Activated CD8-positive, alpha-beta T cell treated with anti-CD3 and anti-CD28 coated beads, Interleukin-2, amount 10 ng/mL, durations not matched to agents 7 days and 5 days (primary cell): ENCODE measurements around the gene ZNF584. TPM values are rescaled to one million over a fixed set of nuclear protein-coding genes. Genes with fewer than 3 reads are reported as not detected.
A peak's percentile ranks its signal among the peaks of the same experiment; 100 is the strongest.
"Not testable (repeated sequence)": the region's sequence is repeated elsewhere in the genome, so short reads cannot be mapped to it uniquely, and the experiment has no call there.

ENCODE experiments used
- ATAC-seq: fragments of 150-1000 bp; cut with Tn5 transposase; one replicate; pipeline ENCODE4 v1.10.0; 2021; ENCODE audit warnings: moderate library complexity
- CTCF ChIA-PET: fragments of 350-600 bp; sonication (Branson Sonifier 250); formaldehyde crosslinking; loops from one replicate; lab custom pipeline; 2021; ENCODE audit warnings: antibody characterized with exemption; lab: Charles Lee
- POLR2A ChIA-PET: fragments of 350-600 bp; sonication (Branson Sonifier 250); formaldehyde crosslinking; loops from one replicate; lab custom pipeline; 2021; ENCODE audit warnings: antibody characterized with exemption; lab: Charles Lee
- DNase-seq: peaks from one replicate; pipeline ENCODE4 v3.0.0-alpha.2; 2020
- H3K27ac Mint-ChIP-seq: one replicate; pipeline ENCODE4 v1.8.0; 2021; ENCODE audit warnings: mild to moderate bottlenecking, mixed read lengths
- H3K27me3 Mint-ChIP-seq: one replicate; pipeline ENCODE4 v1.8.0; 2021; ENCODE audit warnings: low read depth, mixed read lengths
- H3K36me3 Mint-ChIP-seq: one replicate; pipeline ENCODE4 v1.8.0; 2021; ENCODE audit warnings: low read depth, mixed read lengths
- H3K4me1 Mint-ChIP-seq: one replicate; pipeline ENCODE4 v1.8.0; 2021; ENCODE audit warnings: low read depth, mixed read lengths
- H3K4me3 Mint-ChIP-seq: one replicate; pipeline ENCODE4 v1.8.0; 2021; ENCODE audit warnings: mild to moderate bottlenecking, mixed read lengths
- H3K9me3 Mint-ChIP-seq: one replicate; pipeline ENCODE4 v1.8.0; 2022; ENCODE audit warnings: mixed read lengths; ENCODE audit not compliant: insufficient read depth
- total RNA-seq, 2 experiments: library from RNA; stranded (reverse); gene quantifications; one replicate each; pipeline ENCODE4 v1.2.3, GENCODE V29; 2021

The ZNF584 gene
- total RNA-seq, 2 experiments from 2014 or later: 9.4 to 11.5 TPM

GRCh38 chr19:58398545-58398944 lies 9.9 kb upstream of the ZNF584 start:
- ATAC-seq: no peak

GRCh38 chr19:58399903-58400302 lies 8.5 kb upstream of the ZNF584 start:
- ChIA-PET CTCF (no interaction called here), POLR2A (no interaction called here)
- H3K4me3 Mint-ChIP-seq: no peak overlapping the region
- no peaks in the 10 kb centered on the region for H3K27me3 Mint-ChIP-seq
- no peak overlapping the region for H3K27ac Mint-ChIP-seq
- ATAC-seq (no peak), DNase-seq (no peak)
- no peaks in the 10 kb centered on the region for H3K9me3 Mint-ChIP-seq
- H3K4me1 Mint-ChIP-seq: peaks cover 32% of the 10 kb centered on the region
- peaks cover 6% of the 10 kb centered on the region for H3K36me3 Mint-ChIP-seq

More at GRCh38 chr19:58398545-58398944, 9.9 kb upstream of the ZNF584 start:
- Mint-ChIP-seq H3K36me3 (peaks cover 20% of the 10 kb centered on the region), H3K4me3 (no peak overlapping the region), H3K27ac (no peak overlapping the region), H3K27me3 (no peaks in the 10 kb centered on the region), H3K9me3 (no peaks in the 10 kb centered on the region), H3K4me1 (peaks cover 34% of the 10 kb centered on the region)
- CTCF ChIA-PET: no interaction called here
- no peak for DNase-seq
- POLR2A ChIA-PET: no interaction called here

GRCh38 chr19:58400316-58400915 lies 8.0 kb upstream of the ZNF584 start:
- DNase-seq: no peak
- ChIA-PET POLR2A (no interaction called here), CTCF (interaction anchor here (0.7 kb wide), 1 partner anchor 52 kb away, joined by 3 read pairs; no protein-coding TSS in a partner anchor)
- H3K9me3 Mint-ChIP-seq: no peaks in the 10 kb centered on the region
- peaks cover 5% of the 10 kb centered on the region for H3K36me3 Mint-ChIP-seq
- H3K27ac Mint-ChIP-seq: no peak overlapping the region
- peak overlapping the region; percentile 83 for H3K4me3 Mint-ChIP-seq
- H3K27me3 Mint-ChIP-seq: no peaks in the 10 kb centered on the region
- H3K4me1 Mint-ChIP-seq: peaks cover 28% of the 10 kb centered on the region
- ATAC-seq: no peak

- peaks cover 28% of the 10 kb centered on the region for H3K4me1 Mint-ChIP-seq
- H3K4me3 Mint-ChIP-seq: peak overlapping the region; percentile 83
- DNase-seq (peak; percentile 100), ATAC-seq (peak; percentile 96)
- H3K27me3 Mint-ChIP-seq: no peaks in the 10 kb centered on the region
- CTCF ChIA-PET: interaction anchor here (0.7 kb wide), 1 partner anchor 51 kb away, joined by 3 read pairs; no protein-coding TSS in a partner anchor
- peak overlapping the region; percentile 90 for H3K27ac Mint-ChIP-seq
- H3K9me3 Mint-ChIP-seq: no peaks in the 10 kb centered on the region
- POLR2A ChIA-PET: no interaction called here
- no peaks in the 10 kb centered on the region for H3K36me3 Mint-ChIP-seq
Measured at GRCh38 chr19:58400916-58401839, 7.3 kb upstream of the ZNF584 start.

GRCh38 chr19:58401840-58402421 lies 6.5 kb upstream of the ZNF584 start:
- no peak overlapping the region for H3K27ac Mint-ChIP-seq
- no peaks in the 10 kb centered on the region for H3K27me3 Mint-ChIP-seq
- ATAC-seq (no peak), DNase-seq (no peak)
- peaks cover 6% of the 10 kb centered on the region for H3K36me3 Mint-ChIP-seq
- CTCF ChIA-PET: no interaction called here
- POLR2A ChIA-PET: interaction anchor here (0.8 kb wide), 1 partner anchor 40 kb away, joined by 3 read pairs; the partner anchor contains the start of gene ZNF497
- no peaks in the 10 kb centered on the region for H3K9me3 Mint-ChIP-seq
- peak overlapping the region; percentile 83 for H3K4me3 Mint-ChIP-seq
- H3K4me1 Mint-ChIP-seq: peaks cover 35% of the 10 kb centered on the region

GRCh38 chr19:58403920-58404478 lies 4.5 kb upstream of the ZNF584 start:
- Mint-ChIP-seq H3K27ac (peak overlapping the region; percentile 30), H3K4me1 (peaks cover 45% of the 10 kb centered on the region)
- H3K27me3 Mint-ChIP-seq, ATAC-seq, POLR2A ChIA-PET, H3K4me3 Mint-ChIP-seq, H3K36me3 Mint-ChIP-seq, DNase-seq, CTCF ChIA-PET, H3K9me3 Mint-ChIP-seq: not testable (repeated sequence)

- H3K9me3 Mint-ChIP-seq: no peaks in the 10 kb centered on the region
- H3K27me3 Mint-ChIP-seq: no peaks in the 10 kb centered on the region
- H3K4me1 Mint-ChIP-seq: peaks cover 42% of the 10 kb centered on the region
- DNase-seq: no peak
- ChIA-PET POLR2A (interaction anchor here (0.7 kb wide), 1 partner anchor 20 kb away, joined by 3 read pairs; the partner anchor contains the start of gene RPS5), CTCF (interaction anchor here (1.1 kb wide), 2 partner anchors 80 to 113 kb away, joined by 3 read pairs; partner anchors contain the start of genes ZBTB45 and ZSCAN22)
- H3K27ac Mint-ChIP-seq: peak overlapping the region; percentile 95
- no peak for ATAC-seq
- peaks cover 10% of the 10 kb centered on the region for H3K36me3 Mint-ChIP-seq
- peak overlapping the region; percentile 96 for H3K4me3 Mint-ChIP-seq
Measured at GRCh38 chr19:58406818-58407657, 1.4 kb upstream of the ZNF584 start.

- ChIA-PET CTCF (interaction anchor here (1.0 to 1.1 kb wide), 3 partner anchors 10 to 112 kb away, joined by 3 to 4 read pairs (median 4); partner anchors contain the start of gene ZBTB45), POLR2A (interaction anchor here (1.0 kb wide), 1 partner anchor 32 kb away, joined by 4 read pairs; the partner anchor contains the start of gene ZNF132)
- Mint-ChIP-seq H3K4me1 (peaks cover 42% of the 10 kb centered on the region), H3K27ac (peak overlapping the region; percentile 95), H3K4me3 (peak overlapping the region; percentile 96), H3K27me3 (no peaks in the 10 kb centered on the region), H3K36me3 (peaks cover 12% of the 10 kb centered on the region), H3K9me3 (no peaks in the 10 kb centered on the region)
- ATAC-seq: peak; percentile 7
- peak; percentile 31 for DNase-seq
Measured at GRCh38 chr19:58407658-58408151, 744 bp upstream of the ZNF584 start.

GRCh38 chr19:58409010-58409790 lies 751 bp downstream of the ZNF584 start:
- Mint-ChIP-seq H3K27me3 (no peaks in the 10 kb centered on the region), H3K9me3 (no peaks in the 10 kb centered on the region), H3K27ac (peak overlapping the region; percentile 68), H3K36me3 (peaks cover 15% of the 10 kb centered on the region), H3K4me1 (peaks cover 33% of the 10 kb centered on the region), H3K4me3 (peak overlapping the region; percentile 96)
- ATAC-seq (peak; percentile 20), DNase-seq (peak; percentile 43)
- POLR2A ChIA-PET: interaction anchor here (0.8 to 1.0 kb wide), 2 partner anchors 31 to 146 kb away, joined by 3 to 4 read pairs; partner anchors contain the start of genes CHMP2A and ZNF132
- CTCF ChIA-PET: interaction anchor here (0.6 to 1.5 kb wide), 9 partner anchors 8 to 105 kb away, joined by 3 to 4 read pairs (median 3); partner anchors contain the start of gene ZNF497

GRCh38 chr19:58416604-58417003 lies 8.2 kb downstream of the ZNF584 start:
- peaks cover 43% of the 10 kb centered on the region for H3K36me3 Mint-ChIP-seq
- CTCF ChIA-PET: interaction anchor here (1.8 kb wide), 1 partner anchor 8 kb away, joined by 4 read pairs; the partner anchor contains the start of gene ZNF584
- H3K27ac Mint-ChIP-seq: no peak overlapping the region
- H3K4me3 Mint-ChIP-seq: no peak overlapping the region
- POLR2A ChIA-PET: interaction anchor here (0.7 kb wide), 1 partner anchor 55 kb away, joined by 3 read pairs; no protein-coding TSS in a partner anchor
- H3K4me1 Mint-ChIP-seq: no peaks in the 10 kb centered on the region
- no peak for ATAC-seq
- DNase-seq: no peak
- no peaks in the 10 kb centered on the region for H3K9me3 Mint-ChIP-seq
- no peaks in the 10 kb centered on the region for H3K27me3 Mint-ChIP-seq
